GM21717 (cell line): ENCODE measurements around the gene C17orf113.
A peak's percentile ranks its signal among the peaks of the same experiment; 100 is the strongest.
"Not testable (repeated sequence)": the region's sequence is repeated elsewhere in the genome, so short reads cannot be mapped to it uniquely, and the experiment has no call there.

Experiments
- ATAC-seq: cut with Tn5 transposase; IDR thresholded peaks from one replicate; pipeline ENCODE4 v1.9.1; 2021; ENCODE audit warnings: mild to moderate bottlenecking, moderate library complexity; ENCODE audit not compliant: unreplicated experiment

The C17orf113 gene

DNA sequence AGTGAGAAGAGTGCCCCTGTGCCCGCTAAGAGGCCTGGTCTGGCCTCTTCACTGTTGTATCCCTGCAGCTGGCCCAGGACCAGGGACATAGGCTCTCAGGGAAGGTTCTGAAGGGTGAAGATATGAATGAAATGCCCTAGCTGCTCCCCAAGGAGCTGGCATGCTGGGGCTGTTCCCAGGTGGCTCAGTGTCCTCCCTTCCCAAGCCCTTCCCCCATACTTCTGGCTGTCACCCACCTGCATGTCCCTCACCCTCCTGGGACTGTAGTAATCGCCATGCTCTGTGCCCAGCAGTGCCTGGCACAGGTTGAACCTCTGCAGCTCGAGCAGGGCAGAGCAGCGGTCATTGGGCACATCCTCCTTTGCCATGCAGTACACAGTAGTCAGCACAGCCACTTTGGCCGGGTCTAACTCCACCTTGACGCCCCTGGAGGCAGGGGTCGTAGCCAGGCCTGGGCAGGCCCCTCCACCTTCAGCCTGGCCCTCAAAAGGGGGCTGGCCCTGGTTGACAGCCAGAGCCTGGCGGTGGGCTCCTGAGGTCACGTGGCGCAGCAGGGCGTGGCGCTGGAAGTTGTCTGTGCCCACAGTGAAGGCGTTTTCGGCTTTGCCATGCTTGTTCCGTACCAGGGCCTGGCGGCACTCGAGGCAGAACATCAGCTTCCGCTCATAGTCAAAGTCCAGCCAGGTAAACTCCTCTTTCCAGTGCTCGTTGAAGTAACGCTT lies 7.6 kb downstream of the C17orf113 start:
- no peak for ATAC-seq

- ATAC-seq: no peak
Measured at GRCh38 chr17:42041619-42042018, 8.8 kb downstream of the C17orf113 start.

DNA sequence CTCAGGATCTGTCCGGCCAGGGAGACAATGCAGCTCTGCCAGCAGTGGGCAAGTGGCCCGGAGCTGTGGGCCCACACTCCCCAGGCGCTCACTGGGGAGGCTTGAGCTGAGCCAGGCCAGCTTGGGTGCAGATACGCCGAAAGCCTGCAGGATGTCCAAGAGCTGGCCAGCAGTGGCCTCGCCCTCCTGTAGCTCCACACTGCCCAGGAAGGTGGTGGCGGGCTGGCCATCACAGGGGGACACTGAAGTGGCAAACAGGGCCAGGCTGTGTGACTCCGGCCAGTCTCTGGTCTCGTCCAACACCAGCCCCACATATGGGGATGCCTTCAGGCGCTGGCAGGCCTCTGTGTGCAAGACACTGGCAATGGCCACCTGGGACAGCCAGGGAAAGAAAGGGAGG lies 9.6 kb downstream of the C17orf113 start:
- no peak for ATAC-seq

- no peak for ATAC-seq
Measured at GRCh38 chr17:42039794-42040763, 10.3 kb downstream of the C17orf113 start.

DNA sequence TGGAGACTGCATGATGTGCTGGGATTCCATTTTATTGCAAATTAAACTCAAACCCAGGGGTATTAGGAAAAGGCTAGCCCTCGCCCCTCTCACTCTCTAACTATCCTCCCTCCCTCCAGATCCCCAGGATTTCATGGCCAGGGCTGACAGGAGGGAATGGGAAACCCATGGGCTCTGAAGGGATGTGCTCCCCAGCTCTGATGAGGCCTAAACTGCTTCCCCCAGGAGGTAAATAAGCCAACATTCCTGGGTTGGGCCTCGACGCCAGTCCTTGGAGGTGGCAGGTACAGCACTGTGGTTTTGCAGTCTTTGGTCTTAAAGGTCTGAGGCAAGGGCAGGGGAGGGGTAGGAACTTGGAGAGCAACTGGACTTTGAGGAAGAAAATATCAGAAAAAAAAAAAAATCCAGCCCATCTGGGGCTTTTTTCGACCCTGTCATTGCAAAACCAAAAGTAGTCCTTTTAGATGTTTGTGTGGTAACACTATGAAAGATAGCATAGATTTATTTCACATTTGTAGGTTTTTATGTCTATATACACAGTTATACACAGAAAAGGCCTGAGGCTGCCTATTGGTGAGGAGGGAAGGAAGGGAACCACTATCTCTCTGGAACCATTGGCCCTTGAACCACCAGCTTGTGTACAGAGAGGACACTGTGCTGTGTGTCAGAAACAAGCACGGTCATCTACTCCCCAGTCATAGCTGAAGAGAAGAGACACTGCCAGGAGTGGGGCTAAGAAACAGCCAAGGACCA lies 12.0 kb downstream of the C17orf113 start:
- ATAC-seq: no peak

DNA sequence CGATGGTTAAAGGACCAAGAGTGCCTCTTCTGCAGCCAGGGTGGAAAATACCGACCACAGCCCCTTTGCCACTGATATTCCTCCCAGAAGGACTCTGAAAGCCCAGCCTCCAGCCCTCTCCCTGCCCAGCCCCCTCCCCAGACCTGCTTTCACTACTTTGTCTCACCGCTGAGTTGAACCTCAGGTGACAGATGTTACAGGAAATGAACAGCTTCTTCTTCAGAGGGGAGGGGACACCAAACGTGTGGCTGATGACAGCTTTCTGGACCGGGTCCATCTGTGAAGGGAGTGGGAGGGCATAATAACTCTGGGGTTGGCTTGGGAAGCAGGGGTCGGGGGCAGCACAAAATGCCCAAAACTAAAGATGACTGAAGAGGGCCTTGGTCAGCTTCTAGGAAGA lies 16.3 kb downstream of the C17orf113 start:
- ATAC-seq: no peak

DNA sequence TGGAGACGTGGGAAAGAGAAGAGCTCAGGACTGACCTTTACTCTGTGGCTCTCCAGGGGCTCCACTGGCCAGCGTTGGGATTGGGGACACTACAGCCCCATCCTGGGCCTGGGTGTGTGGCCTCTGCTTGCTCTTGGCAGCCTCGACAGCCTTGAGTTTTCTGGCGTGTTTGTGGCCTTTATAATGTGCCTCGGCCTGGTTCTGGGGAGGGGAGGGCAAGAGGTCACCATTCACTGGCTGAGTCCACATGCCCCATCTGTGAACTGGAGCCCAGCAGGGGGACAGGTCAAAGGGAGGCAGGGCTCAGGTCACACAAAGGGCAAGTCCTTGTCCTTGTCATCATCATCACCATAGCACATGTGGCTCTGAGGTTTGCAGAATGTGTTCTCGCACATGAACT lies 18.8 kb downstream of the C17orf113 start:
- ATAC-seq: no peak

GRCh38 chr17:42028791-42029127 lies 21.6 kb downstream of the C17orf113 start:
- ATAC-seq: no peak

DNA sequence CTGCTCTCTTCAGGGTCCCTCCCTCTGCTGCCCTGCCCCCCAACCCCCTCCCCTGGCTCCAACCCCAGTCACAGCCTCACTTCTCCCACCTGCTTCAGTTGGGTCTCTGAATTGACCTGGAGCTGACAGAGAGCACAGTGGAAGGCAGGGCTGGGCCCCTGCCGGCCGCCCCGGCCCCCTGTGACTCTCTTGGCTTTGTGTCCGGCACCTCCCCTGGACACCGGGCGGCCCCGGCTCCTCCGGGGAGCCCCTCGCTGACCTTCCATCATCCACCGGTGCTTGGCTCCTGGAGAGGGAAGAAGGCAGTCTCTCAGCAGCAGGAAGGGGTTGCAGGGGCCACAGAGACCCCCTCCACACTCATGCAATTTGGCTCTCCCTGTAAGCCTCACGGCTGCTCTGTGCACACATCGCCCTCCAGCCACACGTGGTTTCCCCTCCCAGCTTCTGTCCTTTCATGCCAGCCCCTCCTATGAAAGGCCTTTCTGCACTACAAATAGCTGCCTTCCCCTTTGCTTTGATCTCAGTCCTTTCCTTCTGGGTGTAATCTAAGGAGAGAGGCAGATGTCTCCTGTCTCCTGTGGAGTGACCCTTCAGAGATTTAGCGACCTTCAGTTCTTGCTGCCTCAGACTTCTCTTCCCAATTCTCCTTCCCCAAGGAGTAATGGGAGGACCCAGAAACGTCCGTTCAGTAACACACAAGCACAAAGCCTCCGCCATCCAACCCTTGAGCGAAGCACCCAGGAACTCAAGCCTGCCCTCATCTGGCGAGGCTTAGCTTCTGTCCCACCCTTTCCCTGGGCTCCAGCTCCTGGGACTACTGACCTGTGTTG lies 22.2 kb downstream of the C17orf113 start:
- ATAC-seq: no peak

GRCh38 chr17:42027590-42027889 lies 22.9 kb downstream of the C17orf113 start:
- ATAC-seq: no peak

DNA sequence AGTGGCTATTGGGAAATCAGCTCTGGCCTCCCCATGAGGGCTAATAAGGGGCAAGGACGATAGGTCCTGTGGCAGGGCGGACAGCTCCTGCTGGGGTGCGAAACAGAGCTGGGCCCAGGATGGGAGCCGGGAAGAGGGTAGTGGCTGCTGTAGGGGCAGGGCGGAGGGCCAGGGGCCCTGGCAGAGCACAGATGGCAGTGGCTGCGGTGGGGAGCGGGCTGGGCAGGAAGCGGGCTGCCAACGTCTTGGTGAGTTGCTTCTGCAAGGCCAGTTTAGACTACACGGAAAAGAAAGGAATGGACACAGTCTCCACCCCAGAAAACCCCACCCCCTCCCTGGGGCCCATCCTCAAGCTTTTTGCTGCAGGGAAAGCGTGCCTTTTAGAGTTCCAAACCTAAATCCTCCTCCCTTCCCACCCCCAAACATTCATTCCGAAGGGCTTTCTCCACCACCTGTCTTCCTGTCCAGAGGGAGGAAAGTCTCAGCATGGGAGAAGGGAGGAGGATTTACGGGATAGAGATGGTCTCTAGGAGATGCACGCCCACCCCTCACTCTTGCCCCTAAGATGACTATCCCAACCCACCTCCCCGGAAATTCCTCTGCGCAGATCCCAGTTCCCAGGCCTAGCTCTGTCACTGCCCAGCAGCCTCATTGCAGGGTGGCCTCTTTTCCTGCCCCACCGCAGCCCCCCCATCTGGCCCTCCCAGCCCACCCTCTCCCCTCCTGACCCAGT lies 23.4 kb downstream of the C17orf113 start:
- no peak for ATAC-seq

DNA sequence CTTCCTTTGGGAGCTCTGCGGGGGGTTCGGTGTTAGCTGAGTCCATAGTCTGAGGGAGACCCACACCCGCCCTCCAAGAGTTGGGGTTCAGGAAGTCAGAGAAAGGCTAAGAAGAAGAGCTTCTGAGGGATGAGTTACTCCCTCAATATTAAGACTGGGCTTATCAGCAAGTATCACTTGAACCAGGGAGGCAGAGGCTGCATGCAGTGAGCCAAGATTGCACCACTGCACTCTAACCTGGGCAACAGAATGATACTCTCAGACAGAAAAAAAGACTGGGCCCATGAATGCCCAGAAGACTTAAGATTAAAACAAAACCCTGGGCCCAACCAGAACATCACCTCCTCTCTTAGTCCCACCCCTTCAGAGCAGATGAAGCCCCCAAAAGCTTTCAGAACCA lies 24.5 kb downstream of the C17orf113 start:
- no peak for ATAC-seq

DNA sequence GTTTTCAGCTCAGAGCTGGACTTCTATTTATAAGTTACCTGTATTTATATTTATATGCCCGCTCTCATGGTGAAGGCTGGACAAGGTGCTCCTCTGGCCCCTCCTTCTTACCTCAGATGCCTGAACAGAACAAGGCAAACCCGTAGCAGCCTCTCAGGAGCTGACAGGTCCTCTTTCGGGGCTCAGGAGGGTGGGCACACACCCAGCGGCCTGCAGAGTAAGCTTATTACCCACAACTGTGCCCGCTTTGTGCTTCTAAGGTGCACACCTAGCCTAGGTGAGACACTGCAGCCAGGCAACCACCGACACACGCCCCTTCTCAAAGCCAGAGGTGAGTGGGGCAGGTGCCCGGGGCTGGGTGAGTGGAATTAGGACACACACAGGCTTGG lies 25.2 kb downstream of the C17orf113 start:
- no peak for ATAC-seq

GRCh38 chr17:42023524-42024349 lies 26.7 kb downstream of the C17orf113 start:
- ATAC-seq: no peak

DNA sequence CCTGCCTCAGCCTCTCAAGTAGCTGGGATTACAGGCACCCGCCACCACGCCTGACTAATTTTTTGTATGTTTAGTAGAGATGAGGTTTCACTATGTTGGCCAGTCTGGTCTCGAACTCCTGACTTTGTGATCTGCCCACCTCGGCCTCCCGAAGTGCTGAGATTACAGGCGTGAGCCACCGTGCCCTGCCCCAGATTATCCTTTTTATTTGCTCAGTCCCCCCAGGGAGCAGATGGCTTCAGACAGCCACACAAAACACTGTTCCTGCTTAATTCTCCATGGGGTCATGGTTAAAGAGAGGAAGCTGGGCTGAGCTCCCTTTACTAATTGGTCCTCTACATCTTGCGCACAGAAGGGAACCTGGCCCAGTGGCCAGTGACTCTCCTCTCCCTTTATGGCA lies 29.6 kb downstream of the C17orf113 start:
- not testable (repeated sequence) for ATAC-seq

DNA sequence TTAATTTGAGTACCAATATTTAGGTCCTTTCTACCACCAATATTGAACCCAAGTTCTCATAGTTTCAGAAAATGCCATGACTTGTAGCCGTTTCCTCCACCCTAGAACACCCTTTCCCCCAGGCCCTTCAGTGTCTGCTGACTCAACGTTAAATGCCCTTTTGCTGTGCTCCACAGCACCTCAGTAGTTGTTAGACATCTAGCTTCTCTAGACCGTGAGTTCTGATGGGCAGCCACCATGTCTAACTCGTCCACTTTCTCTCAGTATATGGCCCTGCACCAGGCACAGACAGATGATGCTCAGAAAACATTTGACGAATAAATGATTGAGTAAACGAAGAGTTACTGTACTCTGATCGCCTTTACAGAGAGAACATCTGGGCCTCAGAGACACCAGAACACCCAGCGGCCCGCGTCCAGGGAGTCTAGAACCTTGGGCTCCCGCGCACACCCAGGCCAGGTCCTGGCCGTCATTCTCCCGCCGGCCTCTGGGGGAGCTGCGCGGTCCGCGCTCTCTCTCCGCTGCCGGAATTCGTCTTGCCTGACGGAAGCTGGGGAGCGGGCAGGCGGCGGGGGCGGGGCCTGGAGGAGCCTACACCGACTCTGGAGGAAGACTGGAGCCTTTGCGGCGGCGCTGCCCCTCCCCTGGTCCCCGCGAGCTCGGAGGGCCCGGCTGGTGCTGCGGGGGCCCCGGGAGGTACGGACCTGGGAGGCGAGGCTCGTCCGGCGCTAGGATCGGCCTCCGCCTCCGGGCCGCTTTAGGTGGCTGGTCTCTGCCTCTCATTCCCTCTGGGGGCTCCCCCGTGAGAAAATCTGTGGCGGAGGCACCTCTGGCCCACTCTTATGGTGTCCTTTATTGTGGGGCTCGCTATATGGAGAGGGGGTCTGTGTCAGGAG lies 30.6 kb downstream of the C17orf113 start, which contains the start of gene NKIRAS2:
Gene NKIRAS2 (plus strand): TSS at position 582 of the 896 bp plus-strand sequence. CDS start 1,488 bp downstream, outside the sequence.
- ATAC-seq: peak; percentile 40

DNA sequence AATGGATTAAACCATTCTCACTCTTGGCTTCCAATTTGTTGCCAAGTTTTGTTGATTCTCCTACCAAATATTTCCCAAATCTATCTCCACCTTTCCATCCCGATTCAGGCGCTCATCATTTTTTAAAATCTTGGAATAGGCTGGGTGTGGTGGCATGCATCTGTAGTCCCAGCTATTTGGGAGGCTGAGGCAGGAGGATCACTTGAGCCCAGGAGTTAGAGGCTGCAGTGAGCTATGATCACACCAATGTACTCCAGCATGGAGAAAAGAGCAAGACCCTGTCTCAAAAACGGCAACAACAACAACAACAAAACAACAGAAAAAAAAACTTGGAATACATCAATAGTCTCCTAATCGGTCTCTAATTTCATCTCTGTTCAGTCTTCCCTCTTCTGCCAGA lies 31.4 kb downstream of the C17orf113 start:
- ATAC-seq: no peak

GRCh38 chr17:42018339-42018738 lies 32.1 kb downstream of the C17orf113 start:
- ATAC-seq: no peak
